WTC11 (cell line): ENCODE data around the gene ODAD3. TPM values are rescaled to one million over a fixed set of nuclear protein-coding genes. Genes with fewer than 3 reads are reported as not detected.

Source experiments
- ATAC-seq: fragments of 200-7000 bp; cut with Tn5 transposase; 2 replicates; pipeline ENCODE4 v1.10.0; 2021; ENCODE audit warnings: mild to moderate bottlenecking, moderate library complexity
- CTCF ChIA-PET: fragments of 300-600 bp; sonication (Branson Sonifier 250); formaldehyde crosslinking; loops from one replicate; lab custom pipeline; 2021; ENCODE audit warnings: antibody characterized with exemption; lab: Charles Lee
- POLR2A ChIA-PET: fragments of 350-600 bp; sonication (Branson Sonifier 250); formaldehyde crosslinking; loops from one replicate; lab custom pipeline; 2021; ENCODE audit warnings: antibody characterized with exemption; lab: Charles Lee
- DNase-seq: peaks from one replicate; pipeline ENCODE4 v3.0.0; 2021; ENCODE audit warnings: low spot score
- H3K27ac Mint-ChIP-seq: 2 replicates; pipeline ENCODE4 v1.8.0; 2021; ENCODE audit warnings: mixed read lengths
- H3K27me3 Mint-ChIP-seq: 2 replicates; pipeline ENCODE4 v1.8.0; 2021; ENCODE audit warnings: low read depth, mild to moderate bottlenecking, moderate library complexity, mixed read lengths
- H3K36me3 Mint-ChIP-seq: 2 replicates; pipeline ENCODE4 v1.8.0; 2021; ENCODE audit warnings: mixed read lengths
- H3K4me1 Mint-ChIP-seq: 2 replicates; pipeline ENCODE4 v1.8.0; 2022; ENCODE audit warnings: mixed read lengths
- H3K4me3 Mint-ChIP-seq: 2 replicates; pipeline ENCODE4 v1.8.0; 2021; ENCODE audit warnings: mild to moderate bottlenecking, moderate library complexity, mixed read lengths
- H3K9me3 Mint-ChIP-seq: 2 replicates; pipeline ENCODE4 v1.8.0; 2021; ENCODE audit warnings: mixed read lengths
- CBFB ChIP-seq: sonication (generic); formaldehyde crosslinking; IDR thresholded peaks from 2 replicates; pipeline ENCODE4 v1.8.1; 2022; ENCODE audit warnings: mild to moderate bottlenecking, low read depth, missing genetic modification reagents
- CREM ChIP-seq: sonication (generic); formaldehyde crosslinking; IDR thresholded peaks from 2 replicates; pipeline ENCODE4 v1.8.1; 2022; ENCODE audit warnings: mild to moderate bottlenecking, missing genetic modification reagents, moderate library complexity
- ELF4 ChIP-seq: sonication (generic); formaldehyde crosslinking; IDR thresholded peaks from 2 replicates; pipeline ENCODE4 v1.8.1; 2022; ENCODE audit warnings: low read depth, mild to moderate bottlenecking, moderate library complexity, missing genetic modification reagents
- FOXK1 ChIP-seq: sonication (generic); formaldehyde crosslinking; IDR thresholded peaks from 2 replicates; pipeline ENCODE4 v1.8.0; 2022; ENCODE audit warnings: mild to moderate bottlenecking, moderate library complexity, missing genetic modification reagents
- FOXP1 ChIP-seq: sonication (generic); formaldehyde crosslinking; IDR thresholded peaks from 2 replicates; pipeline ENCODE4 v1.8.0; 2022; ENCODE audit warnings: missing genetic modification reagents, mild to moderate bottlenecking, moderate library complexity, borderline replicate concordance
- GABPB1 ChIP-seq: sonication (generic); formaldehyde crosslinking; IDR thresholded peaks from 2 replicates; pipeline ENCODE4 v1.8.1; 2023; ENCODE audit warnings: mild to moderate bottlenecking, missing genetic modification reagents
- GTF2I ChIP-seq: fragments of 250-450 bp; sonication (Bioruptor Pico); conservative IDR thresholded peaks from 2 replicates; pipeline ENCODE4 v1.4.0; 2021; ENCODE audit warnings: mild to moderate bottlenecking
- HMGA2 ChIP-seq: fragments of 250-450 bp; sonication (Bioruptor Pico); IDR thresholded peaks from 2 replicates; pipeline ENCODE4 v1.4.0; 2021; ENCODE audit warnings: mild to moderate bottlenecking, moderate library complexity
- IRF2 ChIP-seq: sonication (generic); formaldehyde crosslinking; IDR thresholded peaks from 2 replicates; pipeline ENCODE4 v1.8.0; 2022; ENCODE audit warnings: low read depth, missing genetic modification reagents, borderline replicate concordance
- JUN ChIP-seq: sonication (generic); formaldehyde crosslinking; IDR thresholded peaks from 2 replicates; pipeline ENCODE4 v1.8.0; 2023; ENCODE audit warnings: mild to moderate bottlenecking, missing genetic modification reagents
- OVOL2 ChIP-seq: fragments of 250-450 bp; sonication (Bioruptor Pico); IDR thresholded peaks from 2 replicates; pipeline ENCODE4 v1.9.0; 2021; ENCODE audit warnings: mild to moderate bottlenecking, borderline replicate concordance
- RELA ChIP-seq: sonication (generic); formaldehyde crosslinking; IDR thresholded peaks from 2 replicates; pipeline ENCODE4 v1.8.1; 2022; ENCODE audit warnings: missing genetic modification reagents, mild to moderate bottlenecking, borderline replicate concordance
- SP1 ChIP-seq: sonication (generic); formaldehyde crosslinking; conservative IDR thresholded peaks from 2 replicates; pipeline ENCODE4 v1.8.1; 2022; ENCODE audit warnings: missing genetic modification reagents
- ZNF138 ChIP-seq: sonication (generic); formaldehyde crosslinking; conservative IDR thresholded peaks from 2 replicates; pipeline ENCODE4 v1.8.1; 2022; ENCODE audit warnings: mild to moderate bottlenecking, moderate library complexity, missing genetic modification reagents
- ZNF219 ChIP-seq: sonication (generic); formaldehyde crosslinking; IDR thresholded peaks from 2 replicates; pipeline ENCODE4 v1.8.0; 2023; ENCODE audit warnings: missing genetic modification reagents, mild to moderate bottlenecking, borderline replicate concordance
- ZNF263 ChIP-seq: sonication (generic); formaldehyde crosslinking; IDR thresholded peaks from 2 replicates; pipeline ENCODE4 v1.8.1; 2022; ENCODE audit warnings: low read depth, mild to moderate bottlenecking, moderate library complexity, missing genetic modification reagents
- ZNF317 ChIP-seq: sonication (generic); formaldehyde crosslinking; IDR thresholded peaks from 2 replicates; pipeline ENCODE4 v1.8.1; 2023; ENCODE audit warnings: low read depth, mild to moderate bottlenecking, moderate library complexity, missing genetic modification reagents, borderline replicate concordance
- total RNA-seq: library from RNA; stranded (reverse); gene quantifications from 3 replicates; pipeline ENCODE4 v1.2.3, GENCODE V29; 2021
- TF ChIP-seq, protein P1 (sequence below): sonication (generic); formaldehyde crosslinking; IDR thresholded peaks from 2 replicates; pipeline ENCODE4 v1.8.0; 2022; ENCODE audit warnings: mild to moderate bottlenecking, missing genetic modification reagents
- TF ChIP-seq, protein P2 (sequence below): sonication (generic); formaldehyde crosslinking; IDR thresholded peaks from 2 replicates; pipeline ENCODE4 v1.8.1; 2022; ENCODE audit warnings: missing genetic modification reagents, borderline replicate concordance
- TF ChIP-seq, protein P3 (sequence below): fragments of 250-450 bp; sonication (Bioruptor Pico); IDR thresholded peaks from 2 replicates; pipeline ENCODE4 v1.9.0; 2021; ENCODE audit warnings: mild to moderate bottlenecking
- TF ChIP-seq, protein P4 (sequence below): sonication (generic); formaldehyde crosslinking; IDR thresholded peaks from 2 replicates; pipeline ENCODE4 v1.8.0; 2022; ENCODE audit warnings: mild to moderate bottlenecking, missing genetic modification reagents

Gene ODAD3
- total RNA-seq, 1 experiment from 2014 or later = 4.1 TPM

DNA sequence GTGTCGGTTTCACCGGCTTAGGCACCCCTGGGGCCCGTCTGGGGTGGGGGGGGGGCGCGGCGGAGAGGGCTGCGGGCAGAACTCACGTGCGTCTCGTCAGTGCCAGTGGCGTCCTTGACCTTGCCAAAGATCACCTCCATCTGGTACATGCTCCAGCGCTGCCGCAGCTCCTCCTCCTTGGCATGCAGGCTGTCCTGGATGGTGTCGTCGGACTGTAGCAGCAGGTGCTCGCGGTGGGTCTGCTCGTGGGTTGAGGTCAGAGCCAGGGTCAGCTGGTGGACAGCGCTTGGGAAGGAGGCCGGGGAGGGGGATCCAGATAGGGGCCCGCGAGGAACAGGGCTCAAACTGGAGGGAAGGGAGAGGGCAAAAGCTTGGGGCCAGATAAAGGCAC, 11.1 kb downstream of the ODAD3 start:
- POLR2A ChIA-PET = interaction anchor here (7.8 kb wide), 1 partner anchor 42 kb away, joined by 115 read pairs; the partner anchor contains the start of gene EPOR
- H3K9me3 Mint-ChIP-seq = no peaks in the 10 kb centered on the region
- ATAC-seq = no peak
- CTCF ChIA-PET = interaction anchor here (0.6 to 7.8 kb wide), 6 partner anchors 11 to 180 kb away, joined by 3 to 308 read pairs (median 20); partner anchors contain the start of genes EPOR, ODAD3 and PRKCSH
- H3K4me3 Mint-ChIP-seq = no peak overlapping the region
- H3K27me3 Mint-ChIP-seq = peaks cover 29% of the 10 kb centered on the region
- DNase-seq = no peak
- TF ChIP-seq, protein P1, sequence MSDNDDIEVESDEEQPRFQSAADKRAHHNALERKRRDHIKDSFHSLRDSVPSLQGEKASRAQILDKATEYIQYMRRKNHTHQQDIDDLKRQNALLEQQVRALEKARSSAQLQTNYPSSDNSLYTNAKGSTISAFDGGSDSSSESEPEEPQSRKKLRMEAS = no peak
- TF ChIP-seq, protein P2, sequence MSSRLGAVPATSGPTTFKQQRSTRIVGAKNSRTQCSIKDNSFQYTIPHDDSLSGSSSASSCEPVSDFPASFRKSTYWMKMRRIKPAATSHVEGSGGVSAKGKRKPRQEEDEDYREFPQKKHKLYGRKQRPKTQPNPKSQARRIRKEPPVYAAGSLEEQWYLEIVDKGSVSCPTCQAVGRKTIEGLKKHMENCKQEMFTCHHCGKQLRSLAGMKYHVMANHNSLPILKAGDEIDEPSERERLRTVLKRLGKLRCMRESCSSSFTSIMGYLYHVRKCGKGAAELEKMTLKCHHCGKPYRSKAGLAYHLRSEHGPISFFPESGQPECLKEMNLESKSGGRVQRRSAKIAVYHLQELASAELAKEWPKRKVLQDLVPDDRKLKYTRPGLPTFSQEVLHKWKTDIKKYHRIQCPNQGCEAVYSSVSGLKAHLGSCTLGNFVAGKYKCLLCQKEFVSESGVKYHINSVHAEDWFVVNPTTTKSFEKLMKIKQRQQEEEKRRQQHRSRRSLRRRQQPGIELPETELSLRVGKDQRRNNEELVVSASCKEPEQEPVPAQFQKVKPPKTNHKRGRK (CRISPR knock-in tag) = no peak
- TF ChIP-seq JUN (CRISPR knock-in tag) = no peak
- TF ChIP-seq ELF4 (CRISPR knock-in tag) = no peak
- no peak for TF ChIP-seq ZNF317 (CRISPR knock-in tag)
- TF ChIP-seq IRF2 = no peak
- TF ChIP-seq, protein P3, sequence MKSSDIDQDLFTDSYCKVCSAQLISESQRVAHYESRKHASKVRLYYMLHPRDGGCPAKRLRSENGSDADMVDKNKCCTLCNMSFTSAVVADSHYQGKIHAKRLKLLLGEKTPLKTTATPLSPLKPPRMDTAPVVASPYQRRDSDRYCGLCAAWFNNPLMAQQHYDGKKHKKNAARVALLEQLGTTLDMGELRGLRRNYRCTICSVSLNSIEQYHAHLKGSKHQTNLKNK (CRISPR knock-in tag) = no peak
- no peak for TF ChIP-seq CREM (CRISPR knock-in tag)
- TF ChIP-seq ZNF263 (CRISPR knock-in tag) = no peak
- TF ChIP-seq, all 79 proteins: peak for 0
- H3K4me1 Mint-ChIP-seq = peaks cover 11% of the 10 kb centered on the region
- H3K36me3 Mint-ChIP-seq = no peaks in the 10 kb centered on the region
- no peak overlapping the region for H3K27ac Mint-ChIP-seq

DNA sequence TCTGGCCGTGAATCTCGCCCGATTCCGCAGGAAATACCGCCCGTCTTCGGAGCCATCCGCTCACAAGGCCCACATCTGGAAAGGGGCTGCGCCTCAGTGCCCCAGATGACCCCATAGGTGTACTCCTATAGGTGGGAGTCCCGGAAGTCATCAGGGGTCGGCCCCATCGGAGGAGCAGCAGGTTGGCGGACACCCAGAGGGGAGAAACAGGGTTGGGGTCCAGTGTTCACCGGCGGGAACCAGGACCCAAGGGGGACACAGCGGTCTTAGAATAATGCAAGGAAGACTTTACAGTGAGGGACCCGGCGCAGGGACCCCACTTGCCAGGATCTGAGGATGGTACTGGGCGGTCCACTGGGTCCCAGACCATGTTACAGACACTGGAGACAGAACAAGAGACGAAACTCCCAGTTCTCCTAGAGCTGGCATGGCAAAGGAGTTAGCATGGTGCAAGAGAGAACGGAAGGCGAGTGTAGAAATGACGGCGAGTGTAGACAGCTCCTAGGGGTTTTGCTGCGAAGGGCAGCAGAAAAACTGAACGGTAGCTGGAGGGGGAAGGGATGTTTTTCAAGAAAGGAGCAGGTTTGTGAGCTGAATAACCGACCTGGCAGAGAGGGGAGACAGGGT, 11.6 kb downstream of the ODAD3 start:
- Mint-ChIP-seq H3K27me3 (peaks cover 29% of the 10 kb centered on the region), H3K9me3 (no peaks in the 10 kb centered on the region), H3K27ac (no peak overlapping the region; the same call in 1 of the 2 replicates), H3K36me3 (no peaks in the 10 kb centered on the region), H3K4me3 (peak overlapping the region; percentile 87), H3K4me1 (peaks cover 11% of the 10 kb centered on the region)
- POLR2A ChIA-PET = interaction anchor here (1.2 to 7.8 kb wide), 6 partner anchors 12 to 84 kb away, joined by 3 to 115 read pairs (median 10); partner anchors contain the start of genes CCDC159, EPOR, ODAD3 and PRKCSH
- ATAC-seq = no peak
- CTCF ChIA-PET = interaction anchor here (0.9 to 7.8 kb wide), 9 partner anchors 11 to 180 kb away, joined by 6 to 308 read pairs (median 11); partner anchors contain the start of genes CCDC159, EPOR, ODAD3 and PRKCSH
- TF ChIP-seq FOXK1 (CRISPR knock-in tag) (no peak), RELA (no peak), OVOL2 (CRISPR knock-in tag) (no peak), SP1 (CRISPR knock-in tag) (no peak), HMGA2 (CRISPR knock-in tag) (no peak), FOXP1 (CRISPR knock-in tag) (no peak), CBFB (CRISPR knock-in tag) (no peak), IRF2 (no peak), GTF2I (CRISPR knock-in tag) (no peak), ZNF138 (CRISPR knock-in tag) (no peak), ZNF219 (no peak), GABPB1 (CRISPR knock-in tag) (no peak)
- TF ChIP-seq, protein P4, sequence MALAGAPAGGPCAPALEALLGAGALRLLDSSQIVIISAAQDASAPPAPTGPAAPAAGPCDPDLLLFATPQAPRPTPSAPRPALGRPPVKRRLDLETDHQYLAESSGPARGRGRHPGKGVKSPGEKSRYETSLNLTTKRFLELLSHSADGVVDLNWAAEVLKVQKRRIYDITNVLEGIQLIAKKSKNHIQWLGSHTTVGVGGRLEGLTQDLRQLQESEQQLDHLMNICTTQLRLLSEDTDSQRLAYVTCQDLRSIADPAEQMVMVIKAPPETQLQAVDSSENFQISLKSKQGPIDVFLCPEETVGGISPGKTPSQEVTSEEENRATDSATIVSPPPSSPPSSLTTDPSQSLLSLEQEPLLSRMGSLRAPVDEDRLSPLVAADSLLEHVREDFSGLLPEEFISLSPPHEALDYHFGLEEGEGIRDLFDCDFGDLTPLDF = no peak
- TF ChIP-seq, protein P3 (CRISPR knock-in tag) = no peak
- no peak for DNase-seq
